ENCODE results near the gene AGK. TPM values are rescaled to one million over a fixed set of nuclear protein-coding genes. Genes with fewer than 3 reads are reported as not detected.

The AGK gene
- total RNA-seq, 1 donor from 2014 or later, result 27.8 TPM

DNA sequence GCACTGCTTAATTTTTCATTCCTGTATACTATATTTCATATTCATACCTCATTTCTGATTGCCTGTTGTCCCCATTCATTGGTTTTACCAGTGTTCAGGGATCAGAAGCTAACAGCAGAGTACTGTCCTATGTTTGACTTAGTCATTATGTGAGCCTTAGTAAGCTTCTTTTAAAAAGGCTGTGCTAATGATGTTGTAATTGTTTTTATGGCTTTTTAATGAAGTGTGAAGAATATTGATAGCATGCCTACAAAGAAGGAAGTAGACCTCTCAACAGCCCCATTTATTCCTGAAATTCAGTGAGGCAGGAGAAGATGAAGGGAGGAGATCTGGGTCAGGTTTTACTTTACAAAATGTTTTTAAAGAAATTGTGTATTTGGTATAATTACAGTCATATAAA is 61.7 kb downstream of the AGK start:
- TF ChIP-seq, protein P1, sequence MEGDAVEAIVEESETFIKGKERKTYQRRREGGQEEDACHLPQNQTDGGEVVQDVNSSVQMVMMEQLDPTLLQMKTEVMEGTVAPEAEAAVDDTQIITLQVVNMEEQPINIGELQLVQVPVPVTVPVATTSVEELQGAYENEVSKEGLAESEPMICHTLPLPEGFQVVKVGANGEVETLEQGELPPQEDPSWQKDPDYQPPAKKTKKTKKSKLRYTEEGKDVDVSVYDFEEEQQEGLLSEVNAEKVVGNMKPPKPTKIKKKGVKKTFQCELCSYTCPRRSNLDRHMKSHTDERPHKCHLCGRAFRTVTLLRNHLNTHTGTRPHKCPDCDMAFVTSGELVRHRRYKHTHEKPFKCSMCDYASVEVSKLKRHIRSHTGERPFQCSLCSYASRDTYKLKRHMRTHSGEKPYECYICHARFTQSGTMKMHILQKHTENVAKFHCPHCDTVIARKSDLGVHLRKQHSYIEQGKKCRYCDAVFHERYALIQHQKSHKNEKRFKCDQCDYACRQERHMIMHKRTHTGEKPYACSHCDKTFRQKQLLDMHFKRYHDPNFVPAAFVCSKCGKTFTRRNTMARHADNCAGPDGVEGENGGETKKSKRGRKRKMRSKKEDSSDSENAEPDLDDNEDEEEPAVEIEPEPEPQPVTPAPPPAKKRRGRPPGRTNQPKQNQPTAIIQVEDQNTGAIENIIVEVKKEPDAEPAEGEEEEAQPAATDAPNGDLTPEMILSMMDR (IDR thresholded peaks at IDR 0.05), result no peak
- Mint-ChIP-seq H3K27me3 (ENCODE audit: unreplicated experiment) (no peaks in the 10 kb centered on the region), H3K4me3 (ENCODE audit: unreplicated experiment) (no peak overlapping the region), H3K27ac (ENCODE audit: unreplicated experiment) (no peak overlapping the region), H3K36me3 (ENCODE audit: unreplicated experiment) (peaks cover 25% of the 10 kb centered on the region), H3K4me1 (ENCODE audit: unreplicated experiment) (no peaks in the 10 kb centered on the region), H3K9me3 (ENCODE audit: unreplicated experiment) (no peaks in the 10 kb centered on the region)
- no peak for DNase-seq (ENCODE audit: extremely low spot score, unreplicated experiment)

DNA sequence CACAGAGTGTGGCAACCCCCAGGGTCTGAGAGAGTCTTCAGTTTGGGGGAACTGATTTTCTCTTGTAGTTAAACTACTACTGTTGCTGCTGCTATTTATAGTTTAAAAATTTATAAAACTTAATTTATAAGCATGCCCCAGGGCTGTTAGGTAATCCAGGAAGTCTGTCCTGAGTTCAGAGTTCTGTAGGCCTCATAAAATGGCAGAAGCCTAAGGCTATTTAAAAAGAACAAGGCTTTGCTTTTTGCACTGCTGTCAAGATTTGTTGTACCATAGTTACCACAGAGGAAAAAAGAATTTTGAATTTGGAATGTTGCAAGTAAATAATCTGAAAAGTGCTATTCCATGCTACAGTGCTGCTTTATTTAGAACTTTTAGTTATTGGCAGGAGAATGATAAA is 66.1 kb downstream of the AGK start:
- TF ChIP-seq, protein P1 (IDR thresholded peaks at IDR 0.05), result no peak
- no peak for DNase-seq (ENCODE audit: extremely low spot score, unreplicated experiment)
- Mint-ChIP-seq H3K27ac (ENCODE audit: unreplicated experiment) (no peak overlapping the region), H3K27me3 (ENCODE audit: unreplicated experiment) (no peaks in the 10 kb centered on the region), H3K4me3 (ENCODE audit: unreplicated experiment) (no peak overlapping the region), H3K4me1 (ENCODE audit: unreplicated experiment) (no peaks in the 10 kb centered on the region), H3K36me3 (ENCODE audit: unreplicated experiment) (peaks cover 18% of the 10 kb centered on the region), H3K9me3 (ENCODE audit: unreplicated experiment) (no peaks in the 10 kb centered on the region)

DNA sequence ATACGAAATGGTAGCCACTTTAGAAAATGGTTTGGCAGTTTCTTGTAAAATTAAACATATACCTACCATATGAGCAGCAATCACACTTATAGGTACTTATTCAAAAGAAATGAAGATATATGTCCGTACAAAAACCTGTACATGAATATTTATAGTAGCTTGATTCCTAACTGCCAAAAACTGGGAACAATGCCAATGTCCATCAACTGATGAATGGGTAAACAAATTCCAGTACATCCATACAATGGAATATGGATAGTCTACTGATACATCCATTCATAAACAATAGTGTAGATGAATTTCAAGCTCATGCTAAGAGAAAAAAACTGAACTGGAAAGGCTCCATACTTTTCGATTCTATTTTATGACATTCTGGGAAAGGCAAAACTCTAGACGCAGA is 68.5 kb downstream of the AGK start:
- peaks cover 29% of the 10 kb centered on the region for H3K36me3 Mint-ChIP-seq (ENCODE audit: unreplicated experiment)
- H3K27me3 Mint-ChIP-seq (ENCODE audit: unreplicated experiment), result no peaks in the 10 kb centered on the region
- peaks cover 6% of the 10 kb centered on the region for H3K9me3 Mint-ChIP-seq (ENCODE audit: unreplicated experiment)
- H3K4me3 Mint-ChIP-seq (ENCODE audit: unreplicated experiment), result no peak overlapping the region
- TF ChIP-seq, protein P1 (IDR thresholded peaks at IDR 0.05), result no peak
- no peak for DNase-seq (ENCODE audit: extremely low spot score, unreplicated experiment)
- H3K27ac Mint-ChIP-seq (ENCODE audit: unreplicated experiment), result no peak overlapping the region
- no peaks in the 10 kb centered on the region for H3K4me1 Mint-ChIP-seq (ENCODE audit: unreplicated experiment)

DNA sequence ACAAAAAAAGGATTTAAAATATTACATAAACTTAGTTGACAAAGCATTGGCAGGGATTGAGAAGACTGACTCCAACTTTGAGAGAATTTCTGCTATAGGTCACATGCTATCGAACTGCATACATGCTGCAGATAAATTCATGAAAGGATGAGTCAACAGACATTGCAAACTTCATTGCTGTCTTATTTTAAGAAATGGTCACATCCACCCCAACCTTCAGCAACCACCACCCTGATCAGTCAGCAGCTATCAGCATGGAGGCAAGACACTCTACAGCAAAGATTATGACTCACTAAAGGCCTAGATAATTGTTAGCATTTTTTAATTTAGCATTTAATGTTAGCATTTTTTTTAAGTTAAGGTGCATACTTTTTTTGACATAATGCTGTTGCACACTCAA is 73.6 kb downstream of the AGK start:
- no peak overlapping the region for H3K4me3 Mint-ChIP-seq (ENCODE audit: unreplicated experiment)
- DNase-seq (ENCODE audit: extremely low spot score, unreplicated experiment), result no peak
- H3K4me1 Mint-ChIP-seq (ENCODE audit: unreplicated experiment), result no peaks in the 10 kb centered on the region
- peaks cover 32% of the 10 kb centered on the region for H3K36me3 Mint-ChIP-seq (ENCODE audit: unreplicated experiment)
- H3K9me3 Mint-ChIP-seq (ENCODE audit: unreplicated experiment), result peaks cover 6% of the 10 kb centered on the region
- TF ChIP-seq, protein P1 (IDR thresholded peaks at IDR 0.05), result no peak
- H3K27ac Mint-ChIP-seq (ENCODE audit: unreplicated experiment), result no peak overlapping the region
- H3K27me3 Mint-ChIP-seq (ENCODE audit: unreplicated experiment), result no peaks in the 10 kb centered on the region

DNA sequence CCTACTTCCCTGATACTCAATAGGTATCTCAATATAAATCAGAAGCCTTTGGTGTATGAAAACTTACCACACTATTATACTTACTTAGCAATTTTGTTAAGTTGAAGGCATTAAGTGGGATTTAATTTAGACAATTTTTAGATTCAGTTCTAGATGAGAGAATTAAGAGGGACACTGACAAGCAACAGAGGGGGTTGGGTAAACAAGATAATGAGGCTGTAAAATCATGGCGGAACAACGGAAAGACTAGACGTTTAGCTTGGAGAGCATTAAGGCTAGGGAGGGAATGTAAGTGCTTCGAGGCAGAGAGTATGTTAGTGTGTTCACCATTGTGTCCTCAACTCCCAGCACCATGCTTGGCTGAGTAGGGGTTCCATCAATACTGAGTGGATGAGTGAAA is 79.4 kb downstream of the AGK start:
- H3K9me3 Mint-ChIP-seq (ENCODE audit: unreplicated experiment), result no peaks in the 10 kb centered on the region
- no peak overlapping the region for H3K4me3 Mint-ChIP-seq (ENCODE audit: unreplicated experiment)
- H3K4me1 Mint-ChIP-seq (ENCODE audit: unreplicated experiment), result no peaks in the 10 kb centered on the region
- H3K27ac Mint-ChIP-seq (ENCODE audit: unreplicated experiment), result no peak overlapping the region
- TF ChIP-seq, protein P1 (IDR thresholded peaks at IDR 0.05), result no peak
- DNase-seq (ENCODE audit: extremely low spot score, unreplicated experiment), result no peak
- no peaks in the 10 kb centered on the region for H3K27me3 Mint-ChIP-seq (ENCODE audit: unreplicated experiment)
- peaks cover 6% of the 10 kb centered on the region for H3K36me3 Mint-ChIP-seq (ENCODE audit: unreplicated experiment)

Measured in osteocyte (in vitro differentiated cells).